RWPE2 (cell line): ENCODE measurements around the gene MALRD1.
"Not testable (repeated sequence)": the region's sequence is repeated elsewhere in the genome, so short reads cannot be mapped to it uniquely, and the experiment has no call there.

Experiments used
- ATAC-seq: fragments of 200-7000 bp; cut with Tn5 transposase; 3 replicates; pipeline ENCODE4 v1.9.1; 2021; ENCODE audit warnings: low read depth
- DNase-seq: peaks from one replicate; pipeline ENCODE4 v3.0.0-alpha.2; 2020; ENCODE audit warnings: low spot score
- H3K27ac ChIP-seq: fragments of 450-650 bp; 2 replicates; pipeline ENCODE4 v1.5.1; 2017; ENCODE audit warnings: mild to moderate bottlenecking; ENCODE audit not compliant: poor library complexity, severe bottlenecking
- H3K27me3 ChIP-seq: fragments of 250-450 bp; sonication (Bioruptor Pico); 2 replicates; pipeline ENCODE4 v1.5.1; 2021; ENCODE audit warnings: mild to moderate bottlenecking, moderate library complexity; ENCODE audit not compliant: insufficient read depth, poor library complexity, severe bottlenecking
- H3K36me3 ChIP-seq: fragments of 250-450 bp; sonication (Bioruptor Pico); 2 replicates; pipeline ENCODE4 v1.5.1; 2020; ENCODE audit warnings: low read depth, mild to moderate bottlenecking, moderate library complexity
- H3K4me1 ChIP-seq: fragments of 250-450 bp; sonication (Bioruptor Pico); 2 replicates; pipeline ENCODE4 v1.5.1; 2021; ENCODE audit warnings: mild to moderate bottlenecking, moderate library complexity; ENCODE audit not compliant: insufficient read depth, poor library complexity, severe bottlenecking
- H3K4me3 ChIP-seq: fragments of 250-450 bp; sonication (Bioruptor Pico); 2 replicates; pipeline ENCODE4 v1.5.1; 2021; ENCODE audit warnings: mild to moderate bottlenecking, moderate library complexity; ENCODE audit not compliant: severe bottlenecking
- H3K9me3 ChIP-seq: fragments of 250-450 bp; sonication (Bioruptor Pico); 2 replicates; pipeline ENCODE4 v1.5.1; 2021; ENCODE audit warnings: mild to moderate bottlenecking, moderate library complexity; ENCODE audit not compliant: severe bottlenecking
- CTCF ChIP-seq: fragments of 450-650 bp; IDR thresholded peaks from one replicate; pipeline ENCODE4 v1.5.1; 2017; ENCODE audit warnings: mild to moderate bottlenecking, moderate library complexity; ENCODE audit not compliant: poor library complexity, severe bottlenecking

MALRD1 gene

DNA sequence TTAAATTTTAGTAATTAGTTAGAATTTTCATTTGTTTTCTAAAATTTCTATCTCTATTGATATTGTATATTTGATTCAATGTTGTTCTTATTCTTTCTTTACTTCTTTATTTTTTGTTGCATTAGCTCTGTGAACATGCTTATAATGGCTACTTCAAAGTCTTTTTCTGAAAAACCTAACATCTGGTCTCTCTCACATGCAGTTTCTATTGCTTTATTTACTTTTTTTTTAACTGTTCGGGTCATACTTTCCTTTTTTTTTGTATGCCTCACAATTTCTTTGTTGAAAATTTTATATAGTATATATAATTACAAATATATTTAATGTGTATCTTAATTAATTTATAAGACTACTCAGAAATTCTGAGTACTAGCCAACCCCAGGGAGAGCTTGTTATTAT lies 715.5 kb downstream of the MALRD1 start:
- no peaks in the 10 kb centered on the region for H3K27me3 ChIP-seq
- no peak for DNase-seq
- no peaks in the 10 kb centered on the region for H3K9me3 ChIP-seq
- H3K4me1 ChIP-seq, result no peaks in the 10 kb centered on the region
- ATAC-seq, result no peak
- H3K36me3 ChIP-seq, result no peaks in the 10 kb centered on the region
- no peak overlapping the region for H3K4me3 ChIP-seq
- TF ChIP-seq CTCF, result no peak
- no peak overlapping the region for H3K27ac ChIP-seq

DNA sequence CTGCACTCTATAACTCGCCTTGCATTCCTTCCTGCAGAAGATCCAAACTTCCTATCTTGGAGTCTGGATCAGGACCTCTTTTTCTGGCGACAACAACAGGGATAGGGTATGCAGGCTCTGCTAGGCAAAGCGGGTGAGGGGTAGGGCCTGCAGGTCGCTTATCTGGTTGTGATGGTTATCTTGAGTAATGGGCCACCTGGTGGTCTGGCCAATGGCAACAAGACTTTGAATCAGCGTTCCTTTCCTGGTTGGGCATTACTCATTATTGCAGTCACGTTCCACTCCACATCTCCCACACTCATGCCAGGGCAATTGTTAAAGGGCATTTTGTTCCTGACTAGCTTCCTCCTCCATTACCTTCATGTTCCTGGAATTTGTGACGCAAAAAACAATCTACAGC lies 719.3 kb downstream of the MALRD1 start:
- H3K9me3 ChIP-seq, result no peaks in the 10 kb centered on the region
- no peaks in the 10 kb centered on the region for H3K27me3 ChIP-seq
- H3K4me3 ChIP-seq, result no peak overlapping the region
- ATAC-seq (no peak), DNase-seq (no peak)
- H3K27ac ChIP-seq, result no peak overlapping the region
- no peaks in the 10 kb centered on the region for H3K36me3 ChIP-seq
- no peaks in the 10 kb centered on the region for H3K4me1 ChIP-seq
- no peak for TF ChIP-seq CTCF

GRCh38 chr10:19769826-19770225 lies 721.2 kb downstream of the MALRD1 start:
- DNase-seq, ATAC-seq, H3K27me3 ChIP-seq: not testable (repeated sequence)

DNA sequence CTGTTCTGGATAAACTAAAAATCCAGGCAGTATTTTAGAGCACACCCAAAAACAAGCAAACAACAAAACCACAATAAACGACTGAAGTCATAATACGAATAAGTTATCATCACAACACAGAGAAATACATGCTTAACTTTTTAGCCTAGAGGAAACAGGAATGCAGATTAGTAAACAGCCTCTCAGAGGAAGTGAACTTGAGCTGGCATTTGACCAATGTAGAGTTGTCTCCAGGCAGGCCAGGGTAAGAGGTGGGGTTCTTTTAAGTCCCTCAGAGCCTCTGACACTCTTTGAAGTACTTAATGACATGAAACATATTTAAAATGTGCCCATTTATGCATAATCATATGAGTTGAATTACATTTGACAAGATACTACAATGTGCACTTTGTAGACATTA lies 724.4 kb downstream of the MALRD1 start:
- H3K36me3 ChIP-seq, result no peaks in the 10 kb centered on the region
- ATAC-seq (no peak), DNase-seq (no peak)
- no peak for TF ChIP-seq CTCF
- H3K4me1 ChIP-seq, result no peaks in the 10 kb centered on the region
- no peaks in the 10 kb centered on the region for H3K9me3 ChIP-seq
- no peak overlapping the region for H3K4me3 ChIP-seq
- no peaks in the 10 kb centered on the region for H3K27me3 ChIP-seq
- no peak overlapping the region for H3K27ac ChIP-seq

More at GRCh38 chr10:19769826-19770225, 721.2 kb downstream of the MALRD1 start:
- not testable (repeated sequence) for H3K9me3 ChIP-seq, H3K36me3 ChIP-seq, H3K27ac ChIP-seq, H3K4me3 ChIP-seq, H3K4me1 ChIP-seq

- Histone ChIP-seq H3K27ac (no peak overlapping the region), H3K4me3 (no peak overlapping the region), H3K4me1 (no peaks in the 10 kb centered on the region), H3K9me3 (no peaks in the 10 kb centered on the region), H3K27me3 (no peaks in the 10 kb centered on the region), H3K36me3 (no peaks in the 10 kb centered on the region)
- DNase-seq (no peak), ATAC-seq (no peak)
- TF ChIP-seq CTCF, result no peak
Observed at GRCh38 chr10:19775296-19775695, 726.7 kb downstream of the MALRD1 start.
